Measurements from ENCODE around the gene ARFGEF2. TPM values are rescaled to one million over a fixed set of nuclear protein-coding genes. Genes with fewer than 3 reads are reported as not detected.

ARFGEF2 gene
- total and polyA plus RNA-seq, 2 experiments from 2014 or later = 8.5 to 20.6 TPM

- peaks cover 20% of the 10 kb centered on the region for H3K4me1 ChIP-seq (ENCODE audit: low read depth)
- no peak for DNase-seq (ENCODE audit: low read depth in 1 of 2, low spot score in 1 of 2)
- no peak overlapping the region for H3K4me3 ChIP-seq
- no peak overlapping the region for H3K27ac ChIP-seq
- no peaks in the 10 kb centered on the region for H3K36me3 ChIP-seq
- no peaks in the 10 kb centered on the region for H3K9me3 ChIP-seq (ENCODE audit: low read depth)
- no peaks in the 10 kb centered on the region for H3K27me3 ChIP-seq
- TF ChIP-seq CTCF (IDR thresholded peaks at IDR 0.05; ENCODE audit: low read depth, low read length) = no peak
Observed at GRCh38 chr20:48919336-48919881, 2.1 kb upstream of the ARFGEF2 start.

DNA sequence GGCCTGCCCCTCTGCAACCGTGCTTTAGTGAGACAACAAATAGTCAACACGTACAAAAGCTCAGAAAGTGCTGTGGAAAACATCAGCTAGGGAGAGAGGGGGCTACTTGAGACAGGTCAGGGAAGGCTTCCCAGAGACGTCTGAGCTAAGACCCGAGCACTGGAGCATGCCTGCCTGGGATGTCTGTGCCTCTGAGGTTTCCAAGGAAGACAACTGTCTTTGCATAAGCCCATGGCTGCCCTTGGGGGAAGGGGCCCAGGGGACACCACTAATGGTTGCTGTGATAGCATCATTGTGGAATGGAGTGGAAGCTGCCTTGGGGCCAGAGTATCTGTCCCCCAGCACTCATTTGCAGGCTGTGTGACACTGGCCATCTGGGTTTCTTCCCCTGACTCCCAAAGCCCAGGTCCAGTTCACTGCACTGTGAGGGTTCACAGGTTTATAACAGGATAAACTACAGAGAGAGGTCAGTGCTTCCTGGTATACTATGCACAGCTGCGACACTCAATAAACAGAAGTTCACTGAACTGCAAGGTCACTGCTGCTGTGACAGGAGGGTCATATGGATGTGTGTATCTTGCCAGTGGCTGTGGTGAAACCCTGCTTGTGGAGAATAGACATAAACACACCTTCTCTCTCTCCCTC lies 1.5 kb upstream of the ARFGEF2 start:
- no peak for DNase-seq (ENCODE audit: low read depth in 1 of 2, low spot score in 1 of 2)
- H3K27me3 ChIP-seq = no peaks in the 10 kb centered on the region
- H3K4me1 ChIP-seq (ENCODE audit: low read depth) = peaks cover 20% of the 10 kb centered on the region
- no peak overlapping the region for H3K4me3 ChIP-seq
- no peak for TF ChIP-seq CTCF (IDR thresholded peaks at IDR 0.05; ENCODE audit: low read depth, low read length)
- H3K36me3 ChIP-seq = no peaks in the 10 kb centered on the region
- no peak overlapping the region for H3K27ac ChIP-seq
- H3K9me3 ChIP-seq (ENCODE audit: low read depth) = no peaks in the 10 kb centered on the region

DNA sequence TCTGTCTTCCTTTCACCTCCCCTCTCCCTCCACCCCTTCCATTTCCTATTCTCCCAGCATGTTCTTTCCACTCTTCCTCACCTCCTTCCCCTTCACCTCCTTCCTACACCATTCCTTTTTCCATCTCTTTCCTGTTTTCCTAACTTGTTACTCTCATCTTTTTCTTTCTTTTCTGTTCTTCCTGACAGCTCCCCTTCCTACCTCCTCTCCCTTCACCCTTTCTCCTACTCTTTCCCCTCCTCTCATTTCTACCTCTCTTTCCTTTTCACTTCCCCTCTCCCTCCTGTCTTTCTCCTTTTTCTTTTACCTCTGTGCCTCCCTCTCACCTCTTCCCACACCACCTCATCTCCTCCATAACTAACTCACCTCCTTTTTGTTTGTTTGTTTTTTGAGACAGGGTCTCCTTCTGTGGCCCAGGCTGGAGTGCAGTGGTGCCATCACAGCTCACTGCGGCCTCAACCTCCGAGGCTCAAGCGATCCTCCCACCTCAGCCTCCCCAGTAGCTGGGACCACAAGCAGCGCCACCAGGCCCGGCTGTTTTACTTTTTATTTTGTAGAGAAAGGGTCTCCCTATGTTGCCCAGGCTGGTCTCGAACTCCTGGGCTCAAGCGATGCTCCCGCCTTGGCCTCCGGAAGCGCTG lies 864 bp upstream of the ARFGEF2 start:
- H3K9me3 ChIP-seq (ENCODE audit: low read depth) = no peaks in the 10 kb centered on the region
- H3K27me3 ChIP-seq = no peaks in the 10 kb centered on the region
- DNase-seq (ENCODE audit: low read depth in 1 of 2, low spot score in 1 of 2) = no peak
- no peak for TF ChIP-seq CTCF (IDR thresholded peaks at IDR 0.05; ENCODE audit: low read depth, low read length)
- peak overlapping the region; percentile 85 for H3K4me3 ChIP-seq
- H3K36me3 ChIP-seq = no peaks in the 10 kb centered on the region
- no peak overlapping the region for H3K27ac ChIP-seq
- H3K4me1 ChIP-seq (ENCODE audit: low read depth) = peaks cover 20% of the 10 kb centered on the region

DNA sequence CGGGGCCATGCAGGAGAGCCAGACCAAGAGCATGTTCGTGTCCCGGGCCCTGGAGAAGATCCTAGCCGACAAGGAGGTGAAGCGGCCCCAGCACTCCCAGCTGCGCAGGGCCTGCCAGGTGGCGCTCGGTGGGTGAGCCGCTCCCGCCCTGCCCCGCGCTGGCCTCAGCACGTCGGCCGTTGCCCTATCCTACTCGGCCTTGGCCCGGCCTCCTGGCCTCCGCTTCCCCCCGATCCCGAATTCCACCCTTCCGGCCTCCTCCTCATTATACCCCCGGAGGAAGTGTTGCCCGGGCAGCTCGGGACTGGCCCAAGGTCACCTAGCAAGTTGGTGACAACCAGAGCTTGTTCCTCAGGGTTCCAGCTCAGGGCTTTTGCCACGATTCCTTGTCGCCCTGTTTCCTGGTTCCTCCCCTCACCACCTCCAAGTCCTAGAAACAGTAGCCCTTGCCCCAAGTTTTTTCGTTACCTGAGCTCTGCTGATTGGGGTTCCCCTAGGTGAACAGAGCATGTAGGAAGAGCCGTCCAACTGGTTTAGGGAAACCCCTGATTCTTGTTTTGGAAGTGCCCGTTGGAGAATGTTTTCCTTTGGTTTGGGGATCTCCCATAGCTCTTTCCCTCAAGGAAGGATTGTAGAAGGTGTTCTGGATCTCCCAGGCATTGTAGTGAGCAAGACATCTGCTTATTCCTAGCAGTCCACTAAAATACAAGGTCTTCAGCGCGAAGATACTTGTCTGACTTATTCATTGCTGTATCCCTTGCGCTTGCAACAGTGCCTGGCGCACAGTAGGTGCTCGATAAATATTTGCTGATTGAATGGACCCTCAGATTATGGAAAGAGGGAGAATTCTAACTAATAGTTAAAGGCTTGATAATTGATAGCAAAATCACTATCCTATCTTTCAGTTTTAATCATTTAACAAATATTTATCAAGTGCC lies 641 bp downstream of the ARFGEF2 start:
- H3K4me3 ChIP-seq = peak overlapping the region; percentile 85
- H3K27me3 ChIP-seq = no peaks in the 10 kb centered on the region
- peak overlapping the region; percentile 99 for H3K27ac ChIP-seq
- TF ChIP-seq CTCF (IDR thresholded peaks at IDR 0.05; ENCODE audit: low read depth, low read length) = no peak
- H3K9me3 ChIP-seq (ENCODE audit: low read depth) = no peaks in the 10 kb centered on the region
- peak in 1 of 2 donors; percentile 75 for DNase-seq (ENCODE audit: low read depth in 1 of 2, low spot score in 1 of 2)
- no peaks in the 10 kb centered on the region for H3K36me3 ChIP-seq
- H3K4me1 ChIP-seq (ENCODE audit: low read depth) = peaks cover 20% of the 10 kb centered on the region

GRCh38 chr20:48923149-48923718 lies 1.7 kb downstream of the ARFGEF2 start:
- H3K36me3 ChIP-seq = no peaks in the 10 kb centered on the region
- H3K27me3 ChIP-seq = no peaks in the 10 kb centered on the region
- H3K4me3 ChIP-seq = peak overlapping the region; percentile 85
- H3K4me1 ChIP-seq (ENCODE audit: low read depth) = peaks cover 20% of the 10 kb centered on the region
- TF ChIP-seq CTCF (IDR thresholded peaks at IDR 0.05; ENCODE audit: low read depth, low read length) = no peak
- H3K27ac ChIP-seq = peak overlapping the region; percentile 99
- no peaks in the 10 kb centered on the region for H3K9me3 ChIP-seq (ENCODE audit: low read depth)
- DNase-seq (ENCODE audit: low read depth in 1 of 2, low spot score in 1 of 2) = peak in 1 of 2 donors; percentile 51
